ENCODE measurements around the gene MSH2.

MSH2 gene

DNA sequence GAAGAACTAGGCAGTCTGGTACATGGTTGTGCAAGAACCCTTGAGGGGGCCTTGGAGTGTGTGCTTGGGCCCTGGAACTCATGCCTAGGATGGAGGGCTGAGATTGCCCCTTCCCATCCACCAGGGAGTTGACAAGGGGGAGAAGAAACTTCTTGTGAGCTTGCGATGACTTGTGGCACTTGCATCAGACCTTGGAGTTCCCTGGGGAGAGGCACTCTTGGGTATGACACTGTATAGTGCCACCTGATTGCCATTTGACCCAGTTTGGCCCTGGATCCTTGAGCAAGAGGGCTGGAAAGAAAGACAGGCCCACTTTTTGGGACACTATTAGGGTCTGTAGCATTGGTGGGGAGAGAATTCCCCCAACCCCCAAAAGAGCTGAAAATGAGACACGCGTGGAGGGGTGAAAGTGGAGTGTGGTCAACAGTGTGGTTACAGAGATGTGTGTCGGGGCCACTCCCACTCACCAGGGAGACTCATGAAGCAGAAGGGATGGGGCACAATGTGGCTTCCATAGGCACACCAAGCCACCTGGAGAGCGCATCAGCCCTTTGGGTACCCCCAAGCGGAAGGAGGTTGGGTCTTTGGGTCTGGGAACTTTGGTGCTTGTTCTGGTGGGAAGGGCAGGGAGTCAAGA, 101.3 kb downstream of the MSH2 start:
- no peak overlapping the region for H3K27ac ChIP-seq
- no peak for DNase-seq (ENCODE audit: low read depth, low spot score)

DNA sequence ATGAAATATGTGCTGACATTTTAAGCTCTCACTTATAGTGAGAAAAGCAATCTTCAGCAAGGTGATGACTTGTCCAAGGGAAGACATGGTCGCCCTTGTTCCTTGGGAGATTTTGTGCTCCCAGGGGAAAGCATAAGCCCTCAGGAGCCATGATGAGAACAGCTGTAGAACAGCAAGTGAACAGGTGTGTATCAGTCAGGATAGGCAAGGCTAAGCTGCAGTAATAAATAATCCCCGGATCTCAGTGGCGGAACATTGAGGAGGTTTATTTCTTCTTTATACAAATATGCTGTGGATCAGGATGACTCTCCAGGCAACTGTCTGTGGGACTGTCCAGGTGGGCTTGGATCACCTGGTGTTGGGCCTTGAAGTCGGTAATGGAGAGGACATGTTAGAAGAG, 103.1 kb downstream of the MSH2 start:
- DNase-seq (ENCODE audit: low read depth, low spot score), result no peak
- H3K27ac ChIP-seq, result no peak overlapping the region

DNA sequence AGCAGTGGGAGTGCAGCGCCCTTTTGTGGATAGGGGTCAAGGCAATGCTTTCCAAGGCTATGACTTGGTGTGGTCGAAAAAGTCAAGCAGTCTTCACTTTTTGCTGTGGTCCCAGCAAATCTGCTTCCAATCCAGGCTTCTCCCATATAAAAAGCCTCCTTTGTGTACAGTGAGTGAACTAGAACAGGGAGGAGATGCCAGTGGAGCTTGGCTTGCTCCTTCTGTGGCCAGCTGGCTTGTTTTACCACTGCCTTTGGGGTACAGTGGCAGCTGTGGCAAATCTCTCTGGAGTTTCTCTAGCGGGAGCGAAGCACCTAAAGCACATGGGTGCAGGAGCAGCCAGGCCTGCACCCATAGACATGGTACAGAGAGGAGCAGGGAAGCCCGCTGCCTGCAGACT, 103.5 kb downstream of the MSH2 start:
- no peak overlapping the region for H3K27ac ChIP-seq
- no peak for DNase-seq (ENCODE audit: low read depth, low spot score)

DNA sequence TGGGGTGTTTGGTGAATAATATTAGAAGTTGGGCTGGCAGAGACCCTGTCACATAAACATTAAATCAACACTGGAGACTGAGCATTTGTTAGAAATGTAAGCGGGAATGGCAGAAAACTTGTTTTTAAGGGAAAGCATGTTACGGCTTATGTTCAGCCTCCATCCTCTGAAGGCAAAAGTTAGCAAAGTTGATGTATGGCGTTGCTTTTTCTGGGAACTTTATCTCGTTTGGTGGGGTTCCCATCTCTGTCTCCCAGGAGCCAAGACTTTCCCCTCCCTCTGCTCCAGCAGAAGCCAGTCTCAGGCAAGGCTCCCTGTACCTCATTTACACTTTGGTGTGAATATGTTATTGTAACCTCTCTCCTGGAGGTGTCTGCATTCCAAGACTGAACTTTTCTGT, 105.1 kb downstream of the MSH2 start:
- no peak for DNase-seq (ENCODE audit: low read depth, low spot score)
- H3K27ac ChIP-seq, result no peak overlapping the region

DNA sequence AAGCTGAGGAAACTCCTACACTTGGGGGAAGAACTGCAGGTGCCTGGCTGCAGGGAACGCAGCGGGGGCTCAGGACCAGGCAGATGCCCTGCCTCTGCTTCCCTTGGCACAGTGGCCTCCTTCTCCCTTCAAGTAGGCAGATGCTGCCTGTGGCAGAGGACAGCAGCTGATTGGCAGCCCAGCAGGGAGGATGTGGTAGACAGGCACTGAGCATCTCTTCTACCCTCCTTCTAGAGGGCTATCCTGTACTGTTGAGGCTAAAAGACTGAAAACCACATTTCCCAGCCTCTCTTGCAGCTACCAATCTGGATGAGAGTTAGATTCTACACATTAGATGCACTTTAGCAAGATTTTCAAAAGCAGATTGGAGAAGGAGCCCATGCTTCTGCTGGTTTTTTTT, 105.7 kb downstream of the MSH2 start:
- no peak overlapping the region for H3K27ac ChIP-seq
- DNase-seq (ENCODE audit: low read depth, low spot score), result no peak

DNA sequence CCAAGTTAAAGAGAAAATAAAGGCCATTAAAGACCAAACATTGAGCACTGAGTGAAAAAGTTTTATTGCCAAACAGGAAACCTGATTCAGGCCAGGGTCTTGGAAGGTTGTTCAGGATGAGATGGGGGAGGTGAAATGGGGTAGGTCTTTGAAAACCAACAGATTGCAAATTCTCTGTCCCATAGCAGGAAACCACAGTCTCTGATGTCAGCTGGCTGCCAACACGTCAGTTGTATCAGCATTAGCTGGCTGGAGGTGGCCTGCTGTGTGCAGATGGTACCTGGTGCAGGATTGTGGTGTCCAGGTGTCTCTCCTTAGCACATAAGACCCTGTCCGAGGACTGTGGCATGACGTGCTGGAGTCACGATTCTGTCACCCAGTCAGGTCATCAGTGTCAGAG, 106.3 kb downstream of the MSH2 start:
- no peak for DNase-seq (ENCODE audit: low read depth, low spot score)
- no peak overlapping the region for H3K27ac ChIP-seq

DNA sequence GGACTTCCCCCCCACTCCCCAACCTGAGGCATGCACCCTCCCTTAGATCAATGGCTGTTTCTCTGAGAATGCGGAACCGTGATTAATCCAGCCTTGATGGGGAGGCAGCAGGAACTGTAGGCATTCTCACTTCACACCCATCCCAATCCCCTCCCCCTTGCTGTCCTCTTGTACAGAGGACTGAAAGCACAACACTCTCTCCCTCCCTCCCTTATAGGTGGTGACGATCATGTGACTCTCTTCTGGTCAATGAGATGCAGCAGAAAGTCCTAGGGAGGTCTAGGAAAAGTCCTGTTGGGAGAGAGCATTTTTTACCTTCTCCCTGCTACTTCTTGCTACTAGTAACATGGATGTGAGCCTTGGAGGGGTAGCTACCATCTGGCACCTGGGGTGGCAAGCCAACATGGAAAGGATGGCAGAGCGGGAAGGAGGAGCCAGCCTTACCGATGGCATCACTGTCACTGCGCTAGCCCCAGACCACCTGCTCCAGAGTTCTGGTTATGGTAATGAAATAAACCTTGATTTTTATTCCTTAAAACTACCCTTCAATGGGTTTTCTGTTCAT, 106.9 kb downstream of the MSH2 start:
- DNase-seq (ENCODE audit: low read depth, low spot score), result no peak

DNA sequence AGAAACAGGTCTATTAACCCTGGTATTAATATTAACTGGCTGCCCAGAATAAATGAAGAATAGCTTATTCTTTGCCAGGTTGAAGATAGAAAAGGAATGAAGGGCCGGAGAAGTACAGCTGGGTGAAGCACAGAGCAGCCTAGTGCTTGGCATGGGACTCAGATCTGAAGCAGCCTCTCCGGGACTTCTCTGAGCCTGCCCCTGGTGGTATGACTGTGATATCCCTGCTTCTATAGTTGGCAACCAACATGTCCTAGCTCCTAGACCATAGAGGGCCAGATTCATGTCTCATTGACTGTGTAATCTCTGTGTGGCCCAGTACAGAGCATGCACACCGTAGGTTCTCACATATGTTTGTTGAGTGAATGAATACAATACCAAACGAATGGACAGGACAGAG, 107.8 kb downstream of the MSH2 start:
- DNase-seq (ENCODE audit: low read depth, low spot score), result no peak
- H3K27ac ChIP-seq, result no peak overlapping the region

More for the DNA sequence above, 106.9 kb downstream of the MSH2 start:
- H3K27ac ChIP-seq, result no peak overlapping the region

DNA sequence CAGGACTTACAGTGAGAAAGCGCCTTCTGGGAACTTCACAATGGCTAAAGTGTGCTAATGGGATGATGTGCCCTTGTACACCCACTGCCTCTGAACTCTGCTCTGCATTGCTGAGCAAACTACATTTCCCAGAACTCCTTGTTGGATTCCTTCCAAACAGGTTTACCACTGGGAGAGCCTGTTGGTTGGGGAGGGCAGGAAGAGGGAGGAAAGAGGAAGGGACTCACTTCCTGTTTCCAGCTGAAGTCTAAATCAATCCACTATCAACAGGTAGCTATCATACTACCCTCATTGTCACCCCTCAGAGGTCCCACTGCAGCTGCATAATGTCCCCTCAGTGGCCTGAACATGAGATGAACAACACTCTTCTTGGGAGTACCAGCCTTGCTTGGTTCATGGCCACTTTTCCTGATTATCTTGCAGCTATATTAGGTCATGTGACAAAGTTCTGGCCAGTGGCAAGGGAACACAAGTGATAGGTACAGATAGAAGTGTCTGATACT, 109.7 kb downstream of the MSH2 start:
- DNase-seq (ENCODE audit: low read depth, low spot score), result no peak
- no peak overlapping the region for H3K27ac ChIP-seq

DNA sequence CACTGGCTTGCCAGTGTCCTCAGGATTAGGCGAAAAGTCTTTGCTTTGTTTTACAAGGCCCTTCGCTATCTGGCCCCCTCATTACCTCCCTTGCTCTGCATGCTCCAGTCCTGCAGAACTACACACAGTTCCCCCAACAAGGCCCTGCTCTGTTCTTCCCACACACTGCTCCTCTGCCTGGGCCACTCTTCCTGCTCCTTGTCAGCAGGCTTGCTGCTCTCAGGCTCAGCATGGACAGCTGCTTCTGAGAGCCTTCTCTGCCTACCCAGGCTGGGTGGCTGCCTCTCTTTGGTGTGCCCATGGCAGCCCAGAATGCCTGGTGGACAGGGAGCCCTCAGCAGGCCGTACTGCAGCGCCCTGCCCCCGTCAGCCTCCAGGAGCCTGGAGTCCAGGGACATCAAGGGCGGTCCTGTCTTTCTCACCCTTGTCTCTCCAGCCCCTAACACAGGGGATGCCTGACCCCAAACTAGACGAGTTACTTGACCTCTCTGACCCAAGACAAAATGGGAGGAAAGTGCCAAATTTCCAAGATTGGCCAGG, 111.1 kb downstream of the MSH2 start:
- DNase-seq (ENCODE audit: low read depth, low spot score), result no peak
- H3K27ac ChIP-seq, result no peak overlapping the region

DNA sequence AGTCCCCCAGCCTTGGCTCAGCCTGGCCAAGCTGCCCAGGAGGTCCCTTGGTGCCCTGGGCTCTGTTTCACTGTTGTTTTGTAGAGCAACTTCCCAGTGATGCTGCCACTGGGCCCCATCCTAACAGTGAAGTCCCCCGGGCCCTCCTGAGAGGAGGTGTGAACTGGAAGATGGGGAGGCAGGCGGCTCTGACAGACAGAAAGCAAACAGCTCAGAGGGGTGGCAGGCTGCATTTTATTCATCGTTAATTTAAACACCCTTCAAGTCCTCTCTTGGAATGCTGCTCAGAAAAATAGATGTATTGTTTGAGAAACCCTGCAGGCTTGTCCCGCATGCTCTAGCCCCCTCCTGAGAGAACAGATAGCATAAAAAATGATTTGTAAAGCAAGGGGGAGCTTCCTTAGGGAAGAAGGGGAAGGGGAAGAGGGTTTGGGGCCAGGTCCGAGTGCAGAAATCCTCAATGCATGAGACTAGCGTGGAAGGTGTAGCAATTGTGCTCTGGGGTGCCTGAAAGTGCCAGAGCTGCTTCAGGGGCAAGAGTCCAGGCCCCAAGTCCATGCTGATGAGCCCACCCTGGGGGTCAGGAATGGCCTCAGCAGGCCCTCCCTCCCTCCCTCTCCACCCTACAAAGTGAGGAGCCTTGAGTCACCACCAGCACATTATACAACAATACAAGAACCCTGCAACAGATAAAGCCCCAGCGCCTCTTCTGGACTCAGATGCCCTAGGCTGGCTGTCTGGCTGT, 113.6 kb downstream of the MSH2 start:
- H3K27ac ChIP-seq, result no peak overlapping the region
- no peak for DNase-seq (ENCODE audit: low read depth, low spot score)

DNA sequence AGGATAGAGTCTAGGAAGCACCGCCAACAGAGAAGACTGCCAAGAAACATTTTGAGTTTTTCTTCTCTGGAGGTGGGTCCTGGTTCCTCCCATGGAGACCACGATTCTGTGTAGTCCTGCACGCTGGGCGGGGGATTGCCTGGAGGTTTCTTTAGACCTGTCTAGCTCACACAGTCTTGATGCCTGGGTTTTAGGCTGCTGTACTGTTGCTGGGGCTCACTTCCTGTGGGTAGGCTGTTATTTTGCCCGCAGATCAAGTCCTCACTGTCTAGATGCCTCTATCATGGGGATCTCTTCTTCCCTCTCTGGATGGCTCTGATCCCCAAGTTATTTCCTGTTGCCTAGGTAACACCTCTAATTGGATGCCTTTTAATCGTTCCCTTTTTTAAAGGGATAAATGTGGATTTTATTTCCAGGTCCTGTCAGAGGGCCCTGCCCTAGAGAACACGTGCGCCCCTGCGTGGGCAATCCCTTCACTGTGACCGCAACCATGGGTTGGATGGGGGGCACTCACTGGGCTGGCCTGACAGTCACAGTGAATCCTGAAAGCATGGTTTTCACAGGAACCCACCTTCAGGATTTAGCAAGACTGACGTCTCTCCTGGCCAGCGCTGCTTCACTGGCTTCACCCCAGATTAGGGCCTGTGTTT, 115.7 kb downstream of the MSH2 start:
- no peak for DNase-seq (ENCODE audit: low read depth, low spot score)
- H3K27ac ChIP-seq, result no peak overlapping the region

DNA sequence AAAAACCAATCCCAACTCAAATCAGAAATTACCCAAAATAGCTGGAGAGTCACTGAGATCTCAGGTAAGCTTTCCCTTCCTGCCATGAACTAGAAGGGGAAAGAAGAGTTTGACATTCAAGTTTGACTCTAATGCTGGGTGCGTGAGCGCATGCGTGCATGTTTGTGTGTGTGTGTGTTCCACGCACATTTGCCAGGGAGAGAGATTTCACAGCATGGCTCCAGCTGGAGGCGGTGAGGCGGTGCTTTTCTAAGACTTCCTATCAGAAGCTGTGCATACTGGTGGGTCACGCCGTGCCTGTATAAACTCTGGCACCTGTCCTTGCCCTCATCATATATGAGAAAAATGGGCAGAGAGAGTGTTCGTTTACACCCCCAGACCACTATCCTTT, 116.2 kb downstream of the MSH2 start:
- H3K27ac ChIP-seq, result no peak overlapping the region
- DNase-seq (ENCODE audit: low read depth, low spot score), result no peak

DNA sequence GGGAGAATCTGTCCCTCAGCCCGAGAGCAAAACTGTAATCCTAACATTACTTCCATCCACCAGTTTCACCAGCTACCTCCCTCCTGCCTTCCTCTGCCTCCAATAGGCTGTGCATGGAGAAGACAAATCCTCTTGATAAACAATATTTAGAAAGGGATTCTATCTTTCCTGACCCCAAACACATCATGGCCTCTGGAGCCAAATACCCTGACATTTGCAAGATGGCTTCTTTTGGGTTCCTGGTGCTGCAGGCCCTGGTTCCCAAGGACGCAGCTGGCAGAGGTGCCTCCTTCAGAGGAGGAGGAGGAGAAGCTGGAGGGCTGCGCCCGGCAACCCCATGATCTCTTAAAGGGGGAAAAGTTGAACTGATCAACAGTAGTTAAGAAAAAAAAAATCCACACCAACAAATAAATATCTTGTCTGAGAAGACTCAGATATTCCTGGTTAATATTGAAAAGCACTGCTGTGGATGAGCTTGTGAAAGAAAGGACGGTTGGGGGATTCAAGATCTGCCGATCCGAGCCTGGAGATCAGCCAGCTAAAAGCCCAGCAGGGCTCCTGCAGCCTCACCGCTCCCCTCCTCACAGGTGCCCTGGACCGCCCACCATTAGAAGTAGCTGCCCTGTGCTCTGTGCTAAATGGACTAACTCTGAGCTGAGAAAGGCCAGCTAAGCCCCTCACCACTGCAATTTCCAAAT, 116.8 kb downstream of the MSH2 start:
- H3K27ac ChIP-seq, result no peak overlapping the region
- no peak for DNase-seq (ENCODE audit: low read depth, low spot score)

DNA sequence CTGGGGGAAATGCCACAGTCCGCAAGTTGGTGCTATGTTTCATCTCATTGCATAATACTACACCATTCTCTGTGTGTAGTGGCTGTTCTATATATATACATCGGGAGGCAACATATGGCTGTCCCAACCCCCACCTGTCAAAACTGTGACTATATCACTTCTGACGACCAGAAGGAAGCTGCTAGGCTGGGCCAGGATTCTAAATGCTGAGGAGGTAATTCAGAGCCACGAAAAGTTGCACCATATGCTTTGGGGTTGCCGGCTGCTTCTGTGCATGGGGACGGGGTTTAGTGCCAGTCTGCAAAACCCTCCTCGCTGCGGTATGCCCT, 117.3 kb downstream of the MSH2 start:
- no peak overlapping the region for H3K27ac ChIP-seq
- no peak for DNase-seq (ENCODE audit: low read depth, low spot score)

DNA sequence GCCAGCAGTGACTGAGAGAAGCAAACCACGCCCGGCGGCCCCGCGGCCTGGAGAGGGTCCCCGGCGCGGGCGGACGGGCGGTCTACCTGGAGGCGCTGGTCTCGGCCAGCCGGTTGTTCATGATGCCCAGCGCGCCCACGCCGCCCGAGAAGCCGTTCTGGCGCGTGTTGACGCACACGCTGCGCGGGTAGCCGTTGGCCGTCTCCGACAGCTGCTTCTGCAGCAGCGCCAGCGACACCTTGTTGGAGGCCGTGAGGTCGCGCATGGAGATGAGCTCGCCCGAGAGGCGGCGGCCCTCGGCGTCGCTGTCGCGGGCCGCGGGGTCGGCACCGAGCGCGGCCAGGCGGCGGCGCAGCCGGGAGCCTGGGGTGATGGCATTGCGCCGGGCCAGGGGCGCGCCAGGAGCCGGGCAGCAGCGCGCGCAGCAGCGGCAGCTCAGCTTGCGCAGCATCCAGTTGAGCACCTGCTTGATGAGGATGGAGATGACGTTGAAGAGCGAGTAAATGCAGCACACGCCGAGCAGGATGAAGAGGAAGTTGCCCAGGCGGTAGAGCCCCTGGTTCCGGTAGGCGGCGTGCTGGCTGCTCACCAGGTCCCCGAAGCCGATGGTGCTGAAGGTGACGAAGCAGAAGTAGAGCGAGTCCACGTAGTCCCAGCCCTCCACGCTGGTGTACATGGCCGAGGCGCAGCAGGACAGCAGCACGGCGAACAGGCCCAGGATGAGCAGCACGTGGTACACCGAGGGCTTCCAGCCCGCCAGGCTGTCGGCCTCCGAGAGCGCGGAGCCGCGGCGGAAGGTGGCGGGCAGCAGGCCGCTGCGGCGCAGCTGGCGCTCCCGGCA, 118.1 kb downstream of the MSH2 start:
- no peak for DNase-seq (ENCODE audit: low read depth, low spot score)
- no peak overlapping the region for H3K27ac ChIP-seq

DNA sequence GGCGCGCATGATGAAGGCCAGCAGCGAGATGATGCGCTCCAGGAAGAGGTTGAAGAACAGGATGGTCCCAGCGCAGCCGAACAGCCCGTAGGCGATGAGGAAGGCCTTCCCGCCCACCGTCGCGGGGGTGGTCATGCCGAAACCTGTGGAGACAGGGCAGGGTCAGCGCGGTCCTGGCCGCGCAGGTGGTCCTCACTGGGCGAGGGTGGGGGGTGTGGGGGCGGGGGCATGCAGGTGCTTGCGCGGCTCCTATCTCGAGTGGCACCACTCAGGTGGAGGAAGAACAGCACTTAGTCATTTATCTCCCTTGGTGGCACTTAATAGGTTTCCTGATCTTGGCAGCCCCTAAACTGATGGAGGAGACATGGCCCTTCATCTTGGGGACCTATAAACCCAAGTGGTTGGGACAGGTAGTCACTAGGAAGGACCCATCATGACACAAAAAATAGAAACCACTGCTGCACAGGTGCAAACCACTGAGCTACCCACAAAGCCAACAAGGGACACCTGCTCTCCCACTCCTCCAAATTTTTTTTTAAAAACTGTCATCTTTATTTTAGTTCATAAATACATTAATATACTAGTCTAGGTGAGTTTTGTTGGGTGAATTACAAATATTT, 118.8 kb downstream of the MSH2 start:
- no peak overlapping the region for H3K27ac ChIP-seq
- no peak for DNase-seq (ENCODE audit: low read depth, low spot score)

DNA sequence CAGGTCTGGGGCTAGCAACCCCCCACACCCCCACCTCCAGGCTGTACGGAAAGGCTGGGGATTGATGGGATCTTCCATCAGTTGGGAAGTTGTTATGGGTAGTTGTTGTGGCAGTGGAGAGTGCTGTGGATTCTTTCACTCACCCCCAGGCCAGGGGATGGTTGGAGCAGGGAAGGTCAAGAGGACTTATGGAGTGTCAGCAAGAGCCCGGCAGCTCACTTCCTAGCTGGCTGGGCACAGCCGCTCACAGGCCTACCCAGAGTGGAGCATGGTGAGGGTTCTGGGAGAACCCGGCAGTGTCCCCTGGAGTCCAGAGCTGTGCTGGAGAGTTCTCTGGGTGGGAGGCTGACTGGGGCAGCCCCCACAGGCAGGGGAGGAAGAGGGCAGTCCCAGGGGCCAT, 122.2 kb downstream of the MSH2 start:
- DNase-seq (ENCODE audit: low read depth, low spot score), result no peak
- H3K27ac ChIP-seq, result no peak overlapping the region

DNA sequence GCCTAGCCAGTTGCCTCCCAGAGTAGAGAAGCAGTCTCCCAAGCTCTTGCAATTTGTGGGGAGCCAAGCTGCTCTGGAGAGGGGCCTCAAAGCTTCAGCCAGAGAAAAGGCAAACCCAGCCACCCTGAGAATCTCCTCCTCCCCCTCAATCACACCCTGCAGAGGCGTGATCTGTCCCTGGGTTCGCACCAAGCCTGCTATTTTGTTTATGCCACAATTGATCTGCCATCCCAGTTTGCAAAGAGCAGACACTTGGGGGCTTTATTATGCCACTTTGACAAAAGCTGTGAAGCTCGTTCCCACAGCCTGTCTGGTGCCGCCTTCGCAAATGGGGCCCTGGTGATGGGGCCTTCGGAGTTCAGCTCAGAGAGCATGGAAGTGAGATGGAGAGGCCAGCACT, 125.5 kb downstream of the MSH2 start:
- DNase-seq (ENCODE audit: low read depth, low spot score), result no peak
- no peak overlapping the region for H3K27ac ChIP-seq

Data from epithelial cell of prostate (primary cell).